ENCODE data around the gene PFKM. TPM values are rescaled to one million over a fixed set of nuclear protein-coding genes. Genes with fewer than 3 reads are reported as not detected.

The PFKM gene
- total and polyA plus RNA-seq, 9 of the 15 experiments (the other 6 are each of a cell fraction or from before 2014, with no cell fraction given) = 16.5 to 39.9 (median 31.7) TPM

- TF ChIP-seq HMBOX1 (IDR thresholded peaks at IDR 0.05) (peak; percentile 38; the same call in 1 of the 2 replicates), SOX6 (IDR thresholded peaks at IDR 0.05) (peak; percentile 35; the same call in 1 of the 2 replicates), TAF7 (tag; IDR thresholded peaks at IDR 0.05) (peak; percentile 64), BRCA1 (IDR thresholded peaks at IDR 0.05) (no peak), BRCA1 (CRISPR knock-in tag; IDR thresholded peaks at IDR 0.05) (no peak), RBM15 (IDR thresholded peaks at IDR 0.05; ENCODE audit: insufficient read depth, low read length) (no peak), DDX20 (tag; IDR thresholded peaks at IDR 0.05; ENCODE audit: low read depth) (0 out of 2 replicates have a peak, but pooled peaks have one; percentile 30), KLF1 (tag; IDR thresholded peaks at IDR 0.05) (no peak)
- TF ChIP-seq, protein P1, sequence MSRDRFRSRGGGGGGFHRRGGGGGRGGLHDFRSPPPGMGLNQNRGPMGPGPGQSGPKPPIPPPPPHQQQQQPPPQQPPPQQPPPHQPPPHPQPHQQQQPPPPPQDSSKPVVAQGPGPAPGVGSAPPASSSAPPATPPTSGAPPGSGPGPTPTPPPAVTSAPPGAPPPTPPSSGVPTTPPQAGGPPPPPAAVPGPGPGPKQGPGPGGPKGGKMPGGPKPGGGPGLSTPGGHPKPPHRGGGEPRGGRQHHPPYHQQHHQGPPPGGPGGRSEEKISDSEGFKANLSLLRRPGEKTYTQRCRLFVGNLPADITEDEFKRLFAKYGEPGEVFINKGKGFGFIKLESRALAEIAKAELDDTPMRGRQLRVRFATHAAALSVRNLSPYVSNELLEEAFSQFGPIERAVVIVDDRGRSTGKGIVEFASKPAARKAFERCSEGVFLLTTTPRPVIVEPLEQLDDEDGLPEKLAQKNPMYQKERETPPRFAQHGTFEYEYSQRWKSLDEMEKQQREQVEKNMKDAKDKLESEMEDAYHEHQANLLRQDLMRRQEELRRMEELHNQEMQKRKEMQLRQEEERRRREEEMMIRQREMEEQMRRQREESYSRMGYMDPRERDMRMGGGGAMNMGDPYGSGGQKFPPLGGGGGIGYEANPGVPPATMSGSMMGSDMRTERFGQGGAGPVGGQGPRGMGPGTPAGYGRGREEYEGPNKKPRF (IDR thresholded peaks at IDR 0.05; ENCODE audit: low read depth, low read length) = no peak
- TF ChIP-seq, protein P2, sequence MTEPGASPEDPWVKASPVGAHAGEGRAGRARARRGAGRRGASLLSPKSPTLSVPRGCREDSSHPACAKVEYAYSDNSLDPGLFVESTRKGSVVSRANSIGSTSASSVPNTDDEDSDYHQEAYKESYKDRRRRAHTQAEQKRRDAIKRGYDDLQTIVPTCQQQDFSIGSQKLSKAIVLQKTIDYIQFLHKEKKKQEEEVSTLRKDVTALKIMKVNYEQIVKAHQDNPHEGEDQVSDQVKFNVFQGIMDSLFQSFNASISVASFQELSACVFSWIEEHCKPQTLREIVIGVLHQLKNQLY (CRISPR knock-in tag; conservative IDR thresholded peaks at IDR 0.05) = no peak
Measured at GRCh38 chr12:48175613-48176416, 56.7 kb downstream of the PFKM start (continued).
